Ramos (cell line): Measurements from ENCODE around the gene PLEKHM3.
"Not testable (repeated sequence)": the region's sequence is repeated elsewhere in the genome, so short reads cannot be mapped to it uniquely, and the experiment has no call there.

Source experiments
- in situ Hi-C: fragments of 300-500 bp; cut with MboI; formaldehyde crosslinking; loops from one replicate; pipeline ENCODE4 v1.14.3; 2022; ENCODE audit warnings: low sequenced_read_pairs; ENCODE audit not compliant: unreplicated experiment

The PLEKHM3 gene

DNA sequence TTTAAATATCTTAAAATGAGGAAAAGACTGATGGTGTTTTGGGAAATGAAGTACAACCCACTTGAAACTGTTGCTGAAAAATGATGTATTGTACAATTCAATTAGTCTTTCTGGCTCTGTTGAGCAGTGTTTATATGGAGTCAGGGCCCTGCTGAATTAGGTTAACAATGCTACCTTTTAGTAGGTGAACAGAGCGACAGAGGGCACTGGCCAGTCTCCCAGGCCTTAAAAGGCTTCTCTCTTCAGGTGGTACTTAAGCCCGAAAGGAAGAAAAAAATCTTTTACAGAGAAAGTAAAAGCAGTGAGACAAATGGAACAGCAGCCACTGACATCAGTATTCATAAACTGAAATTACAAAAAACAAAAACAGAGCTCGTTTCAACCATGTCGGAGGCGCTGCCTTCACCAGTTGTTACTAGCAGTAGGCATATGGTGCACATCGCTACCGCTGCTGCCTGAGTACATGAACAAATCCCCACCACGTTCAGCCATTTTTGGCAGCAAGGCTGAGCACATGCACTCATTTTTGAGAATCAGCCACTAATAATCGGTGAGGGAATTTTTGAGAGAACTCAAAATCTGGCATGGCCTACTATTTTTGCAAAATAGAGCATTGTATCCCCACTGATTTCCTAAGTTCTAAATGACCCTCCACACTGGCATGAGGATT is 91.8 kb downstream of the PLEKHM3 start:
- in situ Hi-C loops, result no loop called here

DNA sequence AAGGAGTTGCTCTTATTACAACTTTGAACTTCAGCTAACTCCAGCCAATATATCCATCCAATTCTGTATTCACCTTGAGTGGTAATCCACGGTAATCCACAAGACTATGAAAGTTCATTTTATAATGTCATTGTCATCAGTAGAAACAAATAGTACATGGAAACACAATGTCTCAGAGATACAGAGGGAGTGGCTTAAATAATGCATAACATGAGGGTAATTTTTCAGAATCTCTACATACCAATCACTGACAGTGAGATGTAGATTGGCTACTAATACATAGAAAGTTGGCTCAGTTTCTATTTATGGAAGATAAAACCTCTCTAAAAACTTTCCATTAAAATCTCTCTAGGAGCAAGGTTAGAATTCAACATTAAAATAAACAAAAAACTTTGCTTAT is 93.2 kb downstream of the PLEKHM3 start:
- in situ Hi-C loops, result no loop called here

DNA sequence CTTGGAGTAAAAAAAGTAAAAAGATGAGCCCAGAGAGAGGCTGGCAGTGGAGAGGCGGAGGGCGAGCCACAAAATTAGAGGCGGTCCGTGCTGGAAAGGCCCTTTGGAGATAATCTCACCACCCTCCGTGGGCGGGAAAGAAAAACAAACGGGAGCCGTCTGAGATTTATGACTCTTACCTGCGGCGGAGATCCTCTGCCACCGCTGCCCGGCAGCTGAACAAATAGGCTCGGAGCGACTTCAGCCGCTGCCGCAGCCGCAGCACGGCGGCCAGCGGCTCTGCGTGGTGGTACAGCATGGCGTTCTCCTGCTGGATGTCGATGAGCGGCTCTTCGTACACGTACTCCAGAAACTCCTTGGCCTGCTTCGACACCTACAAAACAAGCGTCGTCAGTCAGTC is 94.6 kb downstream of the PLEKHM3 start:
- in situ Hi-C loops, result no loop called here

DNA sequence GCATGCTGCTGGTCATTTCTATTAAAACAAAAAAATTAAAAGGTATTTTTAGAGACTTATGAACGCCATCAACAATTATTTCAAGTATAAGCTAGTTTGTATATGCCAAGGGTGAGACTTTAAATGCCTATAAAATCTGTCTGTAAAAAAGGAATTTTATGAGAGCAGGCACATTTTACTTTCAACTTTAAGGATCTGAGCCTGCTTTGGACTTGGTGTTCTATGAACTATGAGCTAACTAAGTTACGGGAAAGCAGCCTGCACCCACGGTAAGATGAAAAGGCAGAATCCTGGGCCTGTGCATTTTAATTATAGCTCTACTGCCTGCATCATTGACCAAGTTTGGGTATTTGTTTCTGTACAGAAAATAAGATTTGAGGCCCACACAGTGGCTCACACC is 95.4 kb downstream of the PLEKHM3 start:
- in situ Hi-C loops, result no loop called here

DNA sequence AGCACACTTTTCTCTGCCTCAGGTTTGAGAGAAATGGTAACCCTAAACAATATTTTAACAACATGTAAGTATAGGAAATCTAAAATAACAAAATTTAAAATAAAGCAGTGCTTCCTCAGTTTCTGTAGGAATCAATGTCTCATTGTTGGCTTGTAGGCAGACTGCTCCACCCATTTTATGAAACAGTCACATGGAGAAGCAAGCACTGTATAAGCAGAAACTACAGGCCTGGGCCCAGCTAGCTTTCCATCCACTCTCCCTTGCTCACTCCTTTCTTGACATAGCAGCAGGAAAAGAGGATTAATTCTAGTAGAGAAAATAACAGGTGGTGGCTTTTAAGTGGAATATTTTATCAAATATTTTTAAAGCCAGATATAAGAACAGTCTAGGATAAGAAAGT is 97.2 kb downstream of the PLEKHM3 start:
- in situ Hi-C loops, result no loop called here

DNA sequence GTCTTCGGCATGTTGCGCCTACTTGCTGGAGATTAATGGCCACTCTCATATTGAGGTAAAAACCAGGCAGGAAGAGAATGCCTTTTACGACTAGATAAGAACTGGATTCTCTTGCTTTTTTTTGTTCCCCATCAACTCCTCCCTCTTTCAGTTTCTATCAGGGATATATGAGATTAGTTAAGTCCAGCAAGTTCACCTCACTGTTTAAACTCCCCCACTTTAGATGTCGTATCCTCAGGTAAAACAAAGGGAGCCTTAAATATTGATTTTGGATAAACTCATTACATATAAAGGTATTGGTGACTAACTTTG is 98.4 kb downstream of the PLEKHM3 start:
- in situ Hi-C loops, result no loop called here

DNA sequence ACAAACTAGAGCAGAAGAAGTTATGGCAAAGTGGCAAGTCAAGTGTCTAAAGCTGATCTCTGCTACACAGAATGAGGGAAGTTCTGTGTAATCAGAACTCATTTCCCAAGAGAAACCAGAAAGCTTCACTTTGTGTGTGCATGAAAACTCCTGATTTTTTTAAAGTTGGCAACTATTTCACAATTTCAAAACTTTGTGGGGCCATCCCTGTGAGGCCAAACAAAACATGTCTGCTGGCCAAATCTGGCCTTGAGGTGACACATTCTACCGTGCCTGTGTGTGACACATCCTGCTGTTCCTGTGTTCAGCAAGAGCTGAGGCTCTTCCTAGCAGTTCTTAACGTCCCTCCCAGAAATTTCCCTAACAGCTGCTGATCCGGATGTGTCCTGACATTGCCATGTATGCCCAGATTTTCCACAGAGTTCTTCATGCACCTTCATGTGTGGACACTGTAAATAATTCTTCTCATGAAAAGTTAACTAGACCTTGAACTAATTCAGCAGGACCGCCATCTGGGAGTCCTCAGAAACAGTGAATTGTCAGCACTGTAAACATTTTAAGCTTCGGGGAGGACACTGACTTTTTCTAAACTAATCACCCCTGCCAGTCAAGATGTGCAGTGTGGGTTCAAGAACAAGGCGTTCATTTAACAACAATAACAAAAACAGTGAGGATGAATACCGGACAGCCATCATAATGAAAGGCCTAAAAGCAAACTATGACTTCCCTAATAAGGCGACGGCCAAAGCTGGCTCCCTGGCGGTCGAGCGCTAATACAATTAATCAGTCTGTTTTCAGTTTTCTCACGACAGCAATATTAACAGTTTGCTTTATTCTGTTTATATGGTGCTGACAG is 99.0 kb downstream of the PLEKHM3 start:
- in situ Hi-C loops, result no loop called here

DNA sequence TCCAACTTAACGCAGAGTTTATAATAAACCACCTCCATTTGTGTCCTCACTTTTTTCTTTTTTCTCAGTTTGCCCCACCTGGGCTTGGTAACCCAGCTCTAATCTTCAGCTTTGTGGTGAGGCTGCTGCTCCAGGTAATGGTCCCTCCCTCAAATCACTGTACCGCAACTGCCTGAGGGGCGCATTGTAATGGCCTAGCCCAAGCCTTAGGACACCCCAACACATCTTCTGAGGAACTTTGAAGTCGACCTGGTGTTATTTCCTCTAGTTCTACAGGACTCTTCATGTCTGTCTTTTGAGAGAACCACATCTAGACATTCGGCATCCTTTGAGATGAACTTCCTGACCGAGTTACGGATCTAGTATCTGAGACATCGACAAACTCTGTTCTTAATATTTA is 99.7 kb downstream of the PLEKHM3 start:
- in situ Hi-C loops, result no loop called here

DNA sequence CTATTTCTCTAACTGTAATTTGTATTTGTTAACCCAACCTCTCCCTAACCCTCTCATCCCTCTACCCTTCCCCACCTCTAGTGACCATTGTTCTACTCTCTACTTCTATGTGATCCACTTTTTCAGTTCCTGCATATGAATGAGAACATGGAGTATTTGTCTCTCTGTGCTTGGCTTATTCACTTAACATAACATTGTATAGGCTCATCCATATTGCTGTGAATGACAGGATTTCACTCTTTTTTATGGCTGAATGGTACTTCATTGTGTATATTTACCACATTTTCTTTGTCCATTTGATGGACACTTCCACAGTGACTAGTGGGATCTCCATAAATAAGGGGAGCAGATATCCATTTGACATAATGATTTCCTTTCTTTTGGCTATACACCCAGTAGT is 103.7 kb downstream of the PLEKHM3 start:
- in situ Hi-C loops, result no loop called here

DNA sequence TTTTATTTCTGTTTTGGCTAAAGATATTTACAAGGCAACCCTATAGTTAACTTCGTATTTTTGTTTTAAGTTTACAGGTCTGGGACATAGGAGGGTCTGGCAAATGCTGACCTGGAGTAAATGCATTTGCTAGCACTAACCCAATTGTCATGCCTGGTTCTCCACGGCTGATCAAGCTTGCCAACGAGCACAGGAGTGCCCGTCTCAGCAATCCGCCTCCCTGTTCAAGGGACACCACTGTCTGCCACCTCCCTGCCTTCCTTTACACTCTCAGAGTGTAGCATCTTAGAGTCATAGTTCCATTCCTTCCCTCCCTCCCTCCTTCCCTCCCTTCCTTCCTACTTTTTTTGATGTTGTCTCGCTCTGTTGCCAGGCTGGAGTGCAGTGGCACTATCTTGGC is 104.6 kb downstream of the PLEKHM3 start:
- in situ Hi-C loops, result no loop called here

DNA sequence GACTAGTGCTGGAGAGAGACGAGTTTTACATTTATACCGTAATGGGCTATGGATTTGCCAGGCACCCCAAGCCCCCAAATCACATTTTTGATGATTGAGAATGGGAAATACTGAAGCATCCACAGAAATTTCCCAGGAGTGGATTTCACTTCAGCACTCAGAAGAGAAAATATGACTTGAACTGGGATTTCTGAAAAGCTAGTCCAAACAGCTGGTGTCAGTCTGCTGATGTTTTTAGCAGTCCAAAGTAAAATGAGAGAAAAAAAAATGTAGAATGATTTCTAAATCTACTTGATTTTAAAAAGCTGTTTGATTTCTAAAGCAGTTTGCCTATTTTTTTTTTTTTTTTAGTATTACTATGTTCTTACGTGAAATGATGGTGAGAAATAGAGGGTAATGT is 105.0 kb downstream of the PLEKHM3 start:
- in situ Hi-C loops, result no loop called here

DNA sequence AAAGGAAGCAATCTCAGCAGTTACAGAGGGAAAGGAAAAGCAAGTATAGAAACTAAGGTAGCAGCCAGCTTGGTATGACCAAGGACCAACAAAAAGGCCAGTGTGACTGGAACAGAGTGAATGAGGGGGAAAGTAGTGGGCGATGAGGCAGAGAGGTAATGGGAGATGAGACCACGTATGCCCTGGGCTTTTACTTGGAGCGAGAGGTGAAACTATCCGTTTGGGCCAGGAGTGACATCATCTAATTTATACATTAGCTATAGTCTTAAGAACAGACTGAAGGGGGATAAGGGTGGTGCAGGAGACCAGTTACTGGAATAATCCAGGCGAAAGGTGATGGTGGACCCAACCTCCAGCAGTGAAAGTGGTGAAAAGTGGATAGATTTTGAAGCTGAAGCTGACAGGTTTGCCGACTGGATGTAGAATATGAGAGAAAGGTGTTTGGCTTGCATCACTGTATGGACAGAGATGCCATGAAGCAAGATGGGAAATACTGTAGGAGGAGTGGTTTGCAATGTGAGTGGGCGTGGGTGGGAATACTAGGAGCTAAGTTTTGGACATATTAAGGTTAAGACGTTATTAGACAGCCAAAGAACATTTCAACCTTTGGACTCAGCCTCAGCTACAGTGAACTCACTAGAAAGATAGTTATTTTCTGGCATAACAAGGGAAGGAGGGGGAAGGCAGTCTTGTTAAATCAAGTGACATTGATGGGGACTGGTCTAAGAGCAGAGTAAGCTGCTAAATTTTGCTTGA is 106.0 kb downstream of the PLEKHM3 start:
- in situ Hi-C loops, result no loop called here

DNA sequence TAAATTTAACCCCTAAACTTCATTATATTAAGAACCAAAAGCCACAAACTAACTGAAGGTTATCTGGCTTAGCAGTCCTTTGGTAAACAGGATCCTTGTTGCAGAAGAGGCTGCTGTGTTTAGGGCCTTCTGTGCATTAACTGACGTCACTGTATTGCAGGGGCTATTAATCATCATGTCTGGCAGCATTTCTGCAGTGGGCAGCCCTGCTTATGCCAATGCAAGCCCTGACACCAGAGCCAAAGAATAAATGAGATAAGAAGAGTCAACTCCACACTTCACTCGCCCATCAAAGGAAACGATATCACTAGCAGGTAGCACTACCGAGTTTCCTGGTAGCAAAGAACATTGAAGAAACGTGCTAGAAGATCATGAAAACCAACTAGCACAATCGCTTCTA is 110.6 kb downstream of the PLEKHM3 start:
- in situ Hi-C loops, result no loop called here

DNA sequence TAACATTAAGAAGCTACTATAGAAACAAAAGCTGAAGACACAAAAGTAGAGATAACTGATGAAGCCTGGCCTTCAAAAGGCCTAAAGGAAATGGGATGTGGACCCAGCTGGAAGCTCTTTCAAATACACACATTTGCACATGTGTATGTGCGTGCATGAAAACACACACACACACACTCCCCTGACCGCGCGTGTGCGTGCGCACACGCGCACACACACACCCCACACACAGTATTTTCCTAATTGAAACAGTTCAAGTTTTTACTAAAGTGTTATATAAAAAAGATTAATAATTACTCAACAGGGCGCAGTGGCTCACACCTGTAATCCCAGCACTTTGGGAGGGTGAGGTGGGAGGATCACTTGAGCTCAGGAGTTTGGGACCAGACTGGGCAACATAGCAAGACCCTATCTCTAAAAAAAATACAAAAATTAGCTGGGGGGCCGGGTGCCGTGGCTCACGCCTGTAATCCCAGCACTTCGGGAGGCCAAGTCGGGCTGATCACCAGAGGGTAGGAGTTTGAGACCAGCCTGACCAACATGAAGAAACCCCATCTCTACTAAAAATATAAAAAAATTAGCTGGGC is 111.5 kb downstream of the PLEKHM3 start:
- in situ Hi-C loops, result no loop called here

DNA sequence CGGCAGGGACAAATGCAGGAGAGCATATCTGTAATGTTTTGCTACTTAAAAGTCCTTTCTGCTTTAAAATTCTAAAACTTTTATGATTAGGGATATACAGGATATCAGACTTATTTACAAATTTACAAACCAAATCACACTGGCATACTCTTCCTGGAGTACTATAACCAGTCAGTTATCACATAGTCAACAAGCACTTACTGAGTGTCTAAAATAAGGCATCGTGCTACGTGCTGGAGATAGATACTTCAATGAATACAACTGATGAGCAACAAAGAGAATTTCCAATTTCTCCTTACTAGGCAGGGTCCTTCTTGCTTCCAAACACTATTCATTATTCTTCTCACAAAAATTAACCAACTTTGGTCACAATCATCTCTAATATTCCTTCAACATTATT is 113.5 kb downstream of the PLEKHM3 start:
- in situ Hi-C loops, result no loop called here

DNA sequence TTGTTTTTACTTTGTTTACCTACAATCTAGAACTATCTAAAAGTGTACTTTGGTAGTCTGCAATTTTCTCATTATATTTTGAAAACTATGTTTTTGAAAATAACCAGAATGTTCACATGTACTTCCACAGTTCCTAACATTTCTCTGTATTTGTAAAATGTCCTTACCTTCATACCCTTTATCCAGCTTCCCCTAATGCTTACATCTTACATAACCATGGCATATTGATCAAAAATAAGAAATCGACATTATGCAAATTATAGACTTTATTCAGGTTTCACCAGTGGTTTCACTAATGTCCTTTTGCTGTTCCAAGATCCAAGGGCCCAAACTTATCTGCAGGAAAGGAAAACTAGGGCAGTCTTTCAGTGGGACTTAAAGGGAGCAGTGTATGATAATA is 114.1 kb downstream of the PLEKHM3 start:
- in situ Hi-C loops, result no loop called here

DNA sequence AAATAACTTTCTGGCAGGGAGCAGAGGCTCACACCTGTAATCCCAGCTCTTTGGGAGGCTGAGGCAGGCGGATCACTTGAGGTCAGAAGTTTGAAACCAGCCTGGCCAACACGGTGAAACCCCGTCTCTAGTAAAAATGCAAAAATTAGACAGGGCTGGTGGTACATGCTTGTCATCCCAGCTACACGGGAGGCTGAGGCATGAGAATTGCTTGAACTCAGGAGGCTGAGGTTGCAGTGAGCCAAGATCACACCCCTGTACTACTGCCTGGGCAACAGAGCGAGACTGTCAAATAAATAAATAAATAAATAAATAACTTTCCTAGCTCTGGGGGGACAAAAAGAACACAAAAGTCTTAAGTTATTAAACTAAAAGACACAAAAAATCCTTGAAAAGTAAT is 118.8 kb downstream of the PLEKHM3 start:
- in situ Hi-C loops, result not testable (repeated sequence)

DNA sequence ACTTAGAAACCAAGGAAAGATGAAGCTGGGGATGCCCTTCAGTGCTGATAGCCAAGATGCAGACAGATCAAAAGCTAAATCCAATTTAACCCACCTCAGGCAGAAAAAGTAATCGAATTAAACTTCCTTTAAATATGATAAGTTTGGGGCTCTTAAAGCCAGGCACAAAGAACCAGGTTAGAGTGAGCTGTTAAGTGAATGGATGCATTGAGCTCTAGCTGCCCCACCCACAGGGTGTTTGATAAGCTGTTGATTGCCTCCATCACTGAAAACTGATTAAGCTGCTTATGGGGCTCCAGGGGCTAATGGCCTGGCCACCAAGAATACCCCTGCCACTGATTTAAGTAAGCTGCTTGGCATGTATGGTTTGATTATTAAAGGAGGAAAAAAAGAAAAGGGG is 119.8 kb downstream of the PLEKHM3 start:
- in situ Hi-C loops, result no loop called here

DNA sequence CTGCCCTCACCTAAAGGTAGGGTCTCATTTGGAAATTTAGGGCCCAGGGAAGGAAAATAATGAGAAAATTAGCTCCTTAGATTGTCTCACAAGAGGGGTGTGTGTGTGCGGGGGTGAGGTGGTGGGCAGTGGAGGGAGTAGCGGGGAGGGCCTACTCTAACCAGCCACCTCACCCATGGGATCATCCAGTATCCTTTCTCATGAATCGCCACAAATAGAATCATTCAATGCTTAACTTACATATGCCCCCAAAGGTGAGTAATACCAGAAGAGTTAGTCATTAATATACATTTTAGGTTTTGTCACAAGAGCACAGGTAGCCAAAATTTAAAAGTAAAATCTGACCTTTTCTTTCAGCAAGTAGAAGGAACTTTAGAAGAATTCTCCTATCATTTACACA is 122.1 kb downstream of the PLEKHM3 start:
- in situ Hi-C loops, result no loop called here

DNA sequence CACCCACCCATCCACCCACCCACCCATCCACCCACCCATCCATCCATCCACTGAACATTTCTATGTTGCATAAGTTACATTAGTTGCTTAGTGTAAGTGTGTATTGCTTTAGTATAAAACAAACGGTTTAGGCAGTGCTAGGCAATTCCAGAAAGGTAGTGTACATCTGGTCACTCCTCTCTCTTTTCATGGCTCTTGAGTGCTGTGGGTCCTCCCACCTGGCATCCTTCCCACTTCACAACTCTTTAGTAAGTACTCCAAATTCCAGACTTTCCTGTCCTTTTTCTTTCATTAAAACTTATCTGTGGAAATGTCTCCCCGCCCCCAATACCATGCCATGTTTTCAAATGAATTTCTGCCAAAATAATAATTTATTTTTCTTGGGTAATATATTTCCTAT is 122.5 kb downstream of the PLEKHM3 start:
- in situ Hi-C loops, result no loop called here

DNA sequence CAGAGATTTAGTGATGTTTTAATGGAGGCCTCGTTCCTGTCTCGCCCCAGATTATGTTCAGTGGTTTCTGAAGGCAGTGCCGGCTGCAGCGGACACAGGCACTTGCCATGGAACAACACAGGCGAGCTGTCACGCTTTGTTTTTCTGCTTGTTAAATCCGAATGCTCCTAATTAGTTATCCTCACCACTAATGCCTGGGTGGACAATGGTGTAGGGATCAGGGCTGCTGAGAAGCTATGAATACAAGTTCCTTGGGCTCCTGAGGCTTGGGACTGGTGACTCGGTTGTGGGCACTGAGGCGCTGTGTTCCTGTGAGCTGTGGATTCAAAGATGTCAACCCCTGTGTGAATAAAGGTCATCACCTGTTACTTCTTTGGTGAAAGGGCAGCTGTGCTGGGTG is 123.5 kb downstream of the PLEKHM3 start:
- in situ Hi-C loops, result no loop called here
